HL-60/S4 treated with phorbol 12-myristate 13-acetate at 8.2 ng/mL for 4 days and 3 days (cell line): ENCODE data around the gene IL1B.

Experiments
- in situ Hi-C: fragments of 300-500 bp; cut with MboI; formaldehyde crosslinking; loops from 2 replicates; pipeline ENCODE4 v1.15.0; 2022; ENCODE audit warnings: low sequenced_read_pairs

Gene IL1B

GRCh38 chr2:112787294-112787693 lies 49.3 kb downstream of the IL1B start:
- in situ Hi-C loops = no loop called here

GRCh38 chr2:112784199-112785189 lies 52.1 kb downstream of the IL1B start, which contains the start of gene IL1A:
Gene IL1A, minus strand, starts transcription at chr2:112784493. Its CDS starts 723 bp downstream, at chr2:112783770.
- in situ Hi-C loops = no loop called here

- in situ Hi-C loops = no loop called here
Measured at GRCh38 chr2:112783187-112783714, 53.3 kb downstream of the IL1B start.

GRCh38 chr2:112782234-112782799 lies 54.3 kb downstream of the IL1B start:
- in situ Hi-C loops = no loop called here
